ENCODE data around the gene ZNF618.

GRCh38 chr9:113990570-113990907, 114.4 kb downstream of the ZNF618 start:
- TF ChIP-seq CTCF (conservative IDR thresholded peaks at IDR 0.05 in 1 of 2, IDR thresholded peaks at IDR 0.05 in 1 of 2; ENCODE audit: extremely low read depth in 1 of 2, insufficient read depth in 1 of 2, low read depth in 1 of 2, low read length in 2 of 2) = no peak
- no peak for TF ChIP-seq EZH2 (IDR thresholded peaks at IDR 0.05; ENCODE audit: borderline replicate concordance, low read length)

Data from mammary epithelial cell (primary cell).